Lower leg skin (tissue), 4 donors: ENCODE measurements around the gene ANO7. TPM values are rescaled to one million over a fixed set of nuclear protein-coding genes. Genes with fewer than 3 reads are reported as not detected.

Experiments used
- DNase-seq, 2 donors: peaks; one replicate each; pipeline ENCODE4 v3.0.0-alpha.2; 2019; ENCODE audit warnings: low spot score in 2 of 2
- H3K4me3 ChIP-seq: fragments of 200-600 bp; sonication (generic); 2 replicates; pipeline ENCODE4 v1.5.1; 2017; ENCODE audit warnings: mild to moderate bottlenecking, low read depth; ENCODE audit not compliant: poor library complexity, severe bottlenecking
- POLR2A ChIP-seq, 2 donors: fragments of 450-650 bp; IDR thresholded peaks; one replicate each; pipeline ENCODE4 v1.6.1; 2016 to 2017; ENCODE audit warnings: antibody characterized with exemption in 2 of 2, mild to moderate bottlenecking in 1 of 2, moderate library complexity in 1 of 2
- WGBS, 2 donors: methylation state at CpG; one replicate each; pipeline ENCODE4 v1.1.5; 2018; 5-methylcytosine and 5-hydroxymethylcytosine counted together
- intact Hi-C: fragments of 100-400 bp; cut with DNase I; formaldehyde crosslinking; loops from one replicate; pipeline ENCODE4 v1.15.0; 2023; ENCODE audit warnings: low total_unique reads
- total RNA-seq, 4 donors: library from RNA; depleted of rRNA; stranded (reverse); fragments of >200 nt; gene quantifications; one replicate each; pipeline ENCODE4 v1.1.0, GENCODE V29; 2016
- TF ChIP-seq, protein P1 (sequence below), 3 donors: fragments of 450-650 bp; IDR thresholded peaks; one replicate each; pipeline ENCODE4 v1.5.1; 2016; ENCODE audit warnings: antibody characterized with exemption in 3 of 3, mild to moderate bottlenecking in 3 of 3, moderate library complexity in 2 of 3

Gene ANO7
- total RNA-seq, 4 donors from 2014 or later = 0.19 to 0.67 (median 0.35) TPM

DNA sequence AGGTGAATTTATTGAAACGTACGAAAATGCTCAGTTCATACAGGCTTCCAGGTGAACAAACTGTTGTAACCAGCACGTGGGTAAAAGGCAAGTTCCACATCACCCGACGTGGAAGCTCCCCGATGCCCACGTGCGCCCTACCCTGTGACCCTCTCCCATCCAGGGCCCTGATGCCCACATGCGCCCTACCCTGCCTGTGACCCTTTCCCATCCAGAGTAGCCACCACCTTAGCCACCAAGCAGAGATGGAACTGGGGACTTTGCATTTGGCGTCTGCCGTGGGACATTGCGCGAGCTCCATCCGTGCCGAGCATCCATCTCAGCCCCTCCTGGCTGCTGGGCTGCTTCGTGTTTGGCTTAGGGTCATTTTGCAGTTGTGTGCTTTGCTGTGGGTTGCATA lies 37.5 kb downstream of the ANO7 start:
- TF ChIP-seq POLR2A (IDR thresholded peaks at IDR 0.05) = no peak
- intact Hi-C loops = no loop called here
- no peak for DNase-seq
- WGBS, 2 donors = 93 to 96% methylated on average over 16 of the region's 16 CpGs
- no peak overlapping the region for H3K4me3 ChIP-seq

DNA sequence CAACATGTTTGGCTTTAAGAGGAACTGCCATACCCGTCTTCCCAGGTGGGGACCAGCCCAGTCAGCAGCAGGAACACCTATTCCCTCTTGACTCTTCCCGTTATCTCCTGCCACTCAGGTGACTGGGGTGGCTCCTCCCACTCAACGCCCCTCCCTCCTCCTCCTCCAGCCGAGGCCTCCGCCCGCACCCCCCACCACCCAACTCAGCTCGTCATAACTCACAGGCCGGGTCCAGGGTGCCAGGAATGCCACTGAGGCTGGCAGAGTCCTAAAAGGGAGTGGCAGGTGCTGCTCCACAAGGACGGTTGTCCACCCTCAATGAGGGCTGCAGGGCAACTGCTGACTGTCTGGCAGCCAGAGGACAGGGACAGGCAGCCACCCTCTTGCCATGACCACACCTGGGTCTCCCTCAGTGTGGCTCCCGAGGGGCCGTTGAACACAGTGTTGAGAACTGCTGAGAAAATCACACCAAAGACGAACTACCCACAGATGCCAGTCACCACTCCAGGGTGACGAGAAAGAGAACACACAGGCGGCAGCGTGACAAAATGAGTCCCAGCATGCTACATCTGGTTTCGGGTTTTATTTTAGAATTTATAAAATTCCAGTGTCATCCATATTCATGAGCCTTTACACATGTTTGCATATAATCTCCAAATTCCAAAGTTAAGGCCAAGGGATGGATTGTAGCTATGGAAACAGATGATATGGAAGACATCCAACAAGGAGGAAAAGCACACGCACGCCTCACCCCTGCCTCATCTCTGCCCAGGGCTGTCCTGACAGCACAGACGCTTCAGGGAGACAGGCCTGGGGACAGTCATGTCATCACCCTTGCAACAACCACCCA lies 38.5 kb downstream of the ANO7 start:
- WGBS, 2 donors = 75 to 79% methylated on average over 19 of the region's 19 CpGs
- DNase-seq = no peak
- intact Hi-C loops = no loop called here
- no peak overlapping the region for H3K4me3 ChIP-seq
- TF ChIP-seq, protein P1, sequence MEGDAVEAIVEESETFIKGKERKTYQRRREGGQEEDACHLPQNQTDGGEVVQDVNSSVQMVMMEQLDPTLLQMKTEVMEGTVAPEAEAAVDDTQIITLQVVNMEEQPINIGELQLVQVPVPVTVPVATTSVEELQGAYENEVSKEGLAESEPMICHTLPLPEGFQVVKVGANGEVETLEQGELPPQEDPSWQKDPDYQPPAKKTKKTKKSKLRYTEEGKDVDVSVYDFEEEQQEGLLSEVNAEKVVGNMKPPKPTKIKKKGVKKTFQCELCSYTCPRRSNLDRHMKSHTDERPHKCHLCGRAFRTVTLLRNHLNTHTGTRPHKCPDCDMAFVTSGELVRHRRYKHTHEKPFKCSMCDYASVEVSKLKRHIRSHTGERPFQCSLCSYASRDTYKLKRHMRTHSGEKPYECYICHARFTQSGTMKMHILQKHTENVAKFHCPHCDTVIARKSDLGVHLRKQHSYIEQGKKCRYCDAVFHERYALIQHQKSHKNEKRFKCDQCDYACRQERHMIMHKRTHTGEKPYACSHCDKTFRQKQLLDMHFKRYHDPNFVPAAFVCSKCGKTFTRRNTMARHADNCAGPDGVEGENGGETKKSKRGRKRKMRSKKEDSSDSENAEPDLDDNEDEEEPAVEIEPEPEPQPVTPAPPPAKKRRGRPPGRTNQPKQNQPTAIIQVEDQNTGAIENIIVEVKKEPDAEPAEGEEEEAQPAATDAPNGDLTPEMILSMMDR (IDR thresholded peaks at IDR 0.05) = no peak
- no peak for TF ChIP-seq POLR2A (IDR thresholded peaks at IDR 0.05)

DNA sequence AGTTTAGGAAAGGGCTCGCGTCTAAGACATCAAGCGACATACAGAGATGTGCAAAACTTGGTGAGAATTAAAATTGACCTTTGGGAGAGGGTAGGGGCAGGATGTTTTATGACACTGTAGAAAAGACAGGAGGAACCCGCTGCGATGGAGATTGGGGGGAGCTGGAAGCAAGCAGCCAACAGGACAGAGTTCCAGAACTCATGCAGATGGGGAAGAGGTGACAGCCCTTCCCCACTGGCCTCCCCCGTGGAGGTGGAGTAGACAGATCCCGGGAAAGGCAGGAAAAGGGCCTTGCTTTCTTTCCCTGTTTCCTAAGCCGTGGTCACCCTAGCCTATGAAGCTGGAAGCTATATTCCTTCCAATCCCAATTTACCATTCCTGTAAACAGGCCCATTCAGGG lies 39.1 kb downstream of the ANO7 start:
- intact Hi-C loops = no loop called here
- DNase-seq = no peak
- WGBS, 2 donors = 79 to 86% methylated on average over 8 of the region's 8 CpGs
- TF ChIP-seq, protein P1 (IDR thresholded peaks at IDR 0.05) = no peak
- TF ChIP-seq POLR2A (IDR thresholded peaks at IDR 0.05) = no peak
- H3K4me3 ChIP-seq = no peak overlapping the region

DNA sequence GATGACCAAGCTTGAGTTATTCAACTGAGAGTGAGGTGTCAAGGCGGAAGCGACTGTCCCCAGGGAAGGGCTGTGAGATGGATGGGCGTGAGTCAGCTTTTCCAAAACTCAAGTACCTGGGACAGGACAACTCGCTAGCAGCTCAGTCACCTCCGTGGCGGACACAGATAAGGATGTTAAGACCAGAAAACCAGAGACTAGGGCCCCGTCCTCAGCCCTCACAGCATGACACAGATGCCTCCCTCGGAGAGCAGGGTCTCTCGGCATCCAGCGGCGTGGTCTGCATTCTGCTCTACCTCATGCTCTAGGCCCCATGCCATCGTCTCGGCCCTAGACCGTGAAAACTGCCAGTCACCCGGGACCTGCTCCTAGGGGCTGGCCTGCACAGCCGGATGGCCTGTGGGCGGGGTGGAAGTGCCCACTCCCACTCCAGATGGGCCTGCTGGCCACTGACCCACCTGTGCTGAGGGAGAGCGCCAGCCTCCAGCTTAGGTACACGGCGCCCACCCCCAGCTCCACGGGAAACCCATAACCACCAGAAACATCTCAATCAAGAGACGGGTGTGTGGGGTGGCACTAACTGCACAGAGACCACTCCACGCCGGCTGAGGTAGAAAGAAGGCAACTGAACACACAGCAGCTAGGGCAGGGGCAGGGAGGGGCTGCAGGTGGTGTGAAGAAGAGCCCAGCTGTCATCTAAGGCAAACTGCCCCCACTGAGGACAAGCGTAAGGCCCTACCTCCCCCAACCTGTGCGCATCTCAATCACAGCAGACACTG lies 39.8 kb downstream of the ANO7 start:
- DNase-seq = no peak
- TF ChIP-seq, protein P1 (IDR thresholded peaks at IDR 0.05) = no peak
- TF ChIP-seq POLR2A (IDR thresholded peaks at IDR 0.05) = no peak
- 93 to 97% methylated on average over 25 to 26 of the region's 26 CpGs for WGBS, 2 donors
- H3K4me3 ChIP-seq = no peak overlapping the region
- intact Hi-C loops = no loop called here

DNA sequence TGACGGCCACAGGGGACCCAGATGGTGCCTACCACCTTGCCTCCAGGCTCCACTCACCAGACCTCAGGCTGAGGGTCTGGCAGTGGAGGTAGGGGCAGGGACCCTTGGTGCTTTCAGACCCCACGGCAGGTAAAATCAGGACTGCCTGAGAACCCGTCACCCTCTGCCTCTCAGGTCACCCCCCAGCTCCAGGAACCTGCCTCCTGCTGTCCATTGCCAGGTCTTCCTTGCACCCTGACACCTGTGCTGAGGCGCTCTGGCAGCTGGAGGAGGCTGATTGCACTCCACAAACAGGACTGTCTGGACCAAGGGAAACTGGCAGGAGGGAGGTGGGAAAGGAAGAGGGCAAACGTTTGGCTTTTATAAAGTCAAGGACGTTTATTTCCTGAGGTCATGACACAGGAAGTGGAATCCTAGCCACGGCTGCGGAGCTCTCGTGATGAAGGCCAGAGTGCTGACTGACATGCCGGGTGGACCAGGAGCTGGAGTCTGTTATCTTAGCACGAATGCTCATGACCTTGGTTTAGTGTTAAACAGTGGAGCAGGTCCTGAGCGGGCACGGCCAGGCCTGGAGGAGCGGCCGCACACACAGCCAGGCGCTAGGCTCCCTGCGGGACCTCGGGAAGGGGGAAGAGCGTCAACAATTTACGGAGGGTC lies 40.5 kb downstream of the ANO7 start:
- TF ChIP-seq, protein P1 (IDR thresholded peaks at IDR 0.05) = no peak
- no peak for TF ChIP-seq POLR2A (IDR thresholded peaks at IDR 0.05)
- WGBS, 2 donors = 84 to 85% methylated on average over 20 of the region's 20 CpGs
- intact Hi-C loops = no loop called here
- H3K4me3 ChIP-seq = no peak overlapping the region
- no peak for DNase-seq
